ENCODE measurements around the gene G3BP1.

- TF ChIP-seq CTCF (conservative IDR thresholded peaks at IDR 0.05 in 1 of 2, IDR thresholded peaks at IDR 0.05 in 1 of 2; ENCODE audit: low read depth in 1 of 2, low read length in 2 of 2) (no peak), EZH2 (IDR thresholded peaks at IDR 0.05; ENCODE audit: low read length, missing control alignments) (no peak)
Measured at GRCh38 chr5:151740958-151741373, 30.8 kb upstream of the G3BP1 start.
